HG03139 (cell line): ENCODE measurements around the gene LAMB2.
A peak's percentile ranks its signal among the peaks of the same experiment; 100 is the strongest.

Source experiments
- ATAC-seq: cut with Tn5 transposase; IDR thresholded peaks from one replicate; pipeline ENCODE4 v1.9.1; 2021; ENCODE audit not compliant: unreplicated experiment

Gene LAMB2

GRCh38 chr3:49122022-49122421 lies 10.8 kb downstream of the LAMB2 start:
- no peak for ATAC-seq

- ATAC-seq: no peak
Measured at GRCh38 chr3:49121132-49121736, 11.6 kb downstream of the LAMB2 start.

- ATAC-seq: no peak
Measured at GRCh38 chr3:49120438-49121131, 12.3 kb downstream of the LAMB2 start, which contains the start of gene USP19. Gene USP19, minus strand, starts transcription at chr3:49120823. Its CDS starts 1,678 bp downstream, at chr3:49119145.

GRCh38 chr3:49120096-49120437 lies 12.8 kb downstream of the LAMB2 start:
- no peak for ATAC-seq

GRCh38 chr3:49119439-49119838 lies 13.4 kb downstream of the LAMB2 start:
- ATAC-seq: no peak

GRCh38 chr3:49119036-49119435 lies 13.8 kb downstream of the LAMB2 start:
- no peak for ATAC-seq

GRCh38 chr3:49112262-49112661 lies 20.6 kb downstream of the LAMB2 start:
- no peak for ATAC-seq

- no peak for ATAC-seq
Measured at GRCh38 chr3:49111347-49111746, 21.5 kb downstream of the LAMB2 start.

GRCh38 chr3:49110780-49111179 lies 22.1 kb downstream of the LAMB2 start:
- ATAC-seq: no peak

- ATAC-seq: no peak
Measured at GRCh38 chr3:49108346-49108745, 24.5 kb downstream of the LAMB2 start.

GRCh38 chr3:49104427-49105291 lies 28.2 kb downstream of the LAMB2 start, which contains the start of gene QARS1:
Gene QARS1, minus strand, starts transcription at chr3:49104757. Its CDS starts 24 bp downstream, at chr3:49104733.
- peak; percentile 86 for ATAC-seq

- no peak for ATAC-seq
Measured at GRCh38 chr3:49104052-49104426, 28.8 kb downstream of the LAMB2 start.

GRCh38 chr3:49100046-49100615 lies 32.7 kb downstream of the LAMB2 start:
- no peak for ATAC-seq

- no peak for ATAC-seq
Measured at GRCh38 chr3:49098910-49099630, 33.8 kb downstream of the LAMB2 start.

GRCh38 chr3:49098429-49098828 lies 34.4 kb downstream of the LAMB2 start:
- ATAC-seq: no peak

- ATAC-seq: peak; percentile 63
Measured at GRCh38 chr3:49093853-49094767, 38.7 kb downstream of the LAMB2 start, which contains the start of gene QRICH1. Gene QRICH1, minus strand, starts transcription at chr3:49094071. Its CDS starts 17,054 bp downstream, at chr3:49077017.

GRCh38 chr3:49092938-49093852 lies 39.7 kb downstream of the LAMB2 start:
- ATAC-seq: peak; percentile 20

GRCh38 chr3:49081429-49081828 lies 51.4 kb downstream of the LAMB2 start:
- no peak for ATAC-seq

- no peak for ATAC-seq
Measured at GRCh38 chr3:49079270-49079669, 53.6 kb downstream of the LAMB2 start.
